NCI-H187 (cell line): ENCODE measurements around the gene DMXL1.

Experiments used
- DNase-seq, 2 experiments: peaks; one replicate each; lab custom pipeline; 2025; lab: John Stamatoyannopoulos, UW

The DMXL1 gene

GRCh38 chr5:119269061-119269944 lies 198.4 kb downstream of the DMXL1 start:
- no peak for DNase-seq

GRCh38 chr5:119270121-119270565 lies 199.3 kb downstream of the DMXL1 start:
- DNase-seq, result no peak

- no peak for DNase-seq
Observed at GRCh38 chr5:119270960-119271757, 200.3 kb downstream of the DMXL1 start.

- DNase-seq, result no peak
Observed at GRCh38 chr5:119271758-119272730, 201.2 kb downstream of the DMXL1 start.

GRCh38 chr5:119273391-119273839 lies 202.5 kb downstream of the DMXL1 start:
- DNase-seq, result no peak

GRCh38 chr5:119274030-119274766 lies 203.3 kb downstream of the DMXL1 start:
- DNase-seq, result no peak

GRCh38 chr5:119274767-119275130 lies 203.9 kb downstream of the DMXL1 start:
- DNase-seq, result no peak

- no peak for DNase-seq
Observed at GRCh38 chr5:119275146-119275545, 204.3 kb downstream of the DMXL1 start.

- no peak for DNase-seq
Observed at GRCh38 chr5:119275601-119276173, 204.8 kb downstream of the DMXL1 start.

DNA sequence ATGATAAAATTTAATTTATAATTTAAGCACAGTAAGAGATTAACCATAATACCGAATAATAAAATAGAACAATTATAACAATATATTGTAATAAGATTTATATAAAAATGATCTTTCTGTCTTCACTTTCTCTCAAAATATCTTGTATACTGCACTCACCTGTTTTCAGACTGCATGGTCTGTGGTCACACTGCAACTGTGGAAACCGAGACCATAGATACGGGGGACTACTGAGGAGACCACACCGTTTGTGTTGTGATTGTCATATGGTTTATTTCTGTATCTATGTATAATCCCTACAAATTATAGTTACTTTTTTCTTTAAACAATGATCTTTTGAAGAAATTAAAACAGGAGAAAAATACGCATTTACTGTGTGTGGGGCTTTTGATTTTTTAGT lies 206.1 kb downstream of the DMXL1 start:
- no peak for DNase-seq

GRCh38 chr5:119279093-119279492 lies 208.2 kb downstream of the DMXL1 start:
- no peak for DNase-seq

- DNase-seq, result no peak
Observed at GRCh38 chr5:119280380-119280779, 209.5 kb downstream of the DMXL1 start.

DNA sequence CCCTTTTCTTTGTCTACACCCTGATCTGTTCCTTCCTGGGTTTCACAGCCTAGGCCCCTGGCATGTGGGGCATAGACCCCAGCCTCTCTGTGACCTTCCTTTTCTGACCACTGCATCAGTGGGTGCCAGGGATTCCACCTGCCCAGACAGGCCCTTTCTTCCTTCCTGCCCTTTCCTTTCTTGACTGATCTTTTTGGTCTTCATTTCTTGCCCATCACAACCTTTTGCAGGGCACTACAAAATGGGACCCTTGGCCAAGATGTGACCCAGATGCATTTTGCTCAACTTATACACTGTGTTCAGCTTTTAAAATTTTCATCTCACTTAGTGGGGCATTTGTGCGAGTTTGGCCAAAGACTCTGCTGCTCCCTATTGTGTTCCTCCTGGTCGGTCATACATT lies 211.7 kb downstream of the DMXL1 start:
- no peak for DNase-seq

- DNase-seq, result no peak
Observed at GRCh38 chr5:119284031-119284430, 213.1 kb downstream of the DMXL1 start.

- DNase-seq, result no peak
Observed at GRCh38 chr5:119285070-119285916, 214.4 kb downstream of the DMXL1 start.

GRCh38 chr5:119286511-119287488 lies 215.9 kb downstream of the DMXL1 start:
- DNase-seq, result no peak

DNA sequence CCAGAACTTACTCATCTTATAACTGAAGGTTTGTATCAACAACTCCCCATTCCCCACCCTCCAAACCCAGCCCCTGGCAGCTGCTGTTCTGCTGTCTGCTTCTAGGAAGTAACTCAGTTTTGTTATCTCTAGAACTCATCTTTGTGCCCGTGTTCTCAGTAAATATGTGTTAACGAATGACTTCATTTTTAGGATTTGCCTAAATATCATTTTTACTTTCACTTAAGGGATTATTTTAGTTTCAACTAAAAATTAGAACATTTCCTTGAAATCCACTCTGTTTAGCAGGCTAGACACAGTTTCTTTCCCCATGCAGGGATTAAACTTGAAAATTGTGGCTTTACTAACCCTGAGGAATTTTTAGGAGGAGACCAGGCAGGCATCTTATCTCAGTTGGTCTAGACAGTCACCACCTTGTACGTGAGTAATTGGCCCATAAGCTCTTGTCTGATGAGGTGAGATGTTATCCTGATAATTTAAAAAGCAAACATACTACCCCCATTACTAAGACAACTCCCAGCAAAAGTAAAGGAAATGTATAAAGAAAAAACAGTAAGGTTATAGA lies 216.7 kb downstream of the DMXL1 start:
- DNase-seq, result no peak

DNA sequence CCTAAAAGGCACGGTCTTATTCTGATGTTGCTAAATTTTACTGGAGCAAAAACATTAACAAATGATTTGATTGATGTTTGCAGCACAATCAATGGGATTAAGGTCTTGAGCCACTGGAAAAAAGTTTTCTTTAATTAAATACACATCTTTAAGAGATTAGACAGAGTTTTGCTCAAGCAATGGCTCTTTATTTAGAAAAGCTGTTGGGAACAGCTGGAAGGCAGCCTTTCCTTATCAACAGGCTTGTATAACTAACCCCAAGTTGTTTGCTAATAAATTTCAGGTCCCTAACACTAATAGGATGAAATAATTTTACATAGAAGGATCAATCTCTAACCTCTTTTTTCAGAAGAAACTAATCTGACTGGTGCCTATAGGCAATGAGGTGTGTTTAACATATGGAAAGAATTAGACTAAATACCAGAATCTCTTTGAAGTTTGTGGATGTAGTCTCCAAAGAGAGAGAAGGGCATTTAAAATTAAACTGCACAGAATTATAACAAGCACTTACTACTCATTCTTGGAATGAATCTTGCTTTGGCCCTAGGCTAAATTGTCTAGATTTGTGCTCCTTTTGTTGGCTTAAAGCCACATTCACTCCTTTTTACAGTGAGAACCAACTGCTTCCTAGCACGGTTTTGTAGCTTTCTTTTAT lies 217.6 kb downstream of the DMXL1 start:
- DNase-seq, result no peak
